OCI-LY3 (cell line): Measurements from ENCODE around the gene NSD1.

Source experiments
- H2AFZ ChIP-seq: fragments of 200-600, 300-600 bp; shearing (Covaris generic); 2 replicates; pipeline ENCODE4 v1.6.0; 2014; ENCODE audit warnings: antibody characterized with exemption, low read depth, low read length
- H3K27ac ChIP-seq: fragments of 200-600, 300-600 bp; sonication (generic); 2 replicates; pipeline ENCODE4 v1.5.1; 2014; ENCODE audit warnings: mild to moderate bottlenecking, low read length, moderate library complexity, mixed read lengths
- H3K27me3 ChIP-seq: fragments of 200-600, 300-600 bp; sonication (generic); 2 replicates; pipeline ENCODE4 v1.6.1; 2014; ENCODE audit warnings: low read depth, low read length, mixed read lengths
- H3K36me3 ChIP-seq: fragments of 200-600, 300-600 bp; sonication (generic); replicated peaks from 2 replicates; pipeline ENCODE3; 2014; ENCODE audit warnings: low read depth, low read length, mixed read lengths
- H3K4me1 ChIP-seq: fragments of 300-600, 200-600 bp; sonication (generic); 2 replicates; pipeline ENCODE4 v1.6.1; 2014; ENCODE audit warnings: low read length, mixed read lengths
- H3K4me2 ChIP-seq: fragments of 200-600, 300-600 bp; sonication (generic); 2 replicates; pipeline ENCODE4 v1.6.1; 2014; ENCODE audit warnings: low read length, mixed read lengths
- H3K4me3 ChIP-seq: fragments of 300-600, 200-600 bp; sonication (generic); 2 replicates; pipeline ENCODE4 v1.5.1; 2014; ENCODE audit warnings: antibody characterized with exemption, mild to moderate bottlenecking, low read length, moderate library complexity
- H3K79me2 ChIP-seq: fragments of 300-600, 200-600 bp; shearing (Covaris generic); 2 replicates; pipeline ENCODE4 v1.6.1; 2014; ENCODE audit warnings: mild to moderate bottlenecking, low read length, mixed read lengths
- H3K9ac ChIP-seq: fragments of 300-600, 200-600 bp; shearing (Covaris generic); 2 replicates; pipeline ENCODE4 v1.6.0; 2014; ENCODE audit warnings: mild to moderate bottlenecking, low read length, moderate library complexity
- H3K9me3 ChIP-seq: fragments of 200-600, 300-600 bp; shearing (Covaris generic); 2 replicates; pipeline ENCODE4 v1.6.1; 2014; ENCODE audit warnings: low read length, mixed read lengths; ENCODE audit not compliant: insufficient read depth
- H4K20me1 ChIP-seq: fragments of 200-600, 300-600 bp; sonication (generic); 2 replicates; pipeline ENCODE4 v1.6.1; 2016; ENCODE audit warnings: low read length, mixed read lengths; ENCODE audit not compliant: insufficient read depth
- EZH2phosphoT487 ChIP-seq: fragments of 200-600 bp; shearing (Covaris generic); IDR thresholded peaks from 2 replicates; pipeline ENCODE4 v1.6.1; 2018; ENCODE audit warnings: antibody characterized with exemption, mixed run types, low read depth
- TF ChIP-seq, protein P1 (sequence below): fragments of 200-600, 300-600 bp; sonication (generic); IDR thresholded peaks from 2 replicates; pipeline ENCODE4 v1.5.1; 2014; ENCODE audit warnings: antibody characterized with exemption, low read length, low read depth

The NSD1 gene

DNA sequence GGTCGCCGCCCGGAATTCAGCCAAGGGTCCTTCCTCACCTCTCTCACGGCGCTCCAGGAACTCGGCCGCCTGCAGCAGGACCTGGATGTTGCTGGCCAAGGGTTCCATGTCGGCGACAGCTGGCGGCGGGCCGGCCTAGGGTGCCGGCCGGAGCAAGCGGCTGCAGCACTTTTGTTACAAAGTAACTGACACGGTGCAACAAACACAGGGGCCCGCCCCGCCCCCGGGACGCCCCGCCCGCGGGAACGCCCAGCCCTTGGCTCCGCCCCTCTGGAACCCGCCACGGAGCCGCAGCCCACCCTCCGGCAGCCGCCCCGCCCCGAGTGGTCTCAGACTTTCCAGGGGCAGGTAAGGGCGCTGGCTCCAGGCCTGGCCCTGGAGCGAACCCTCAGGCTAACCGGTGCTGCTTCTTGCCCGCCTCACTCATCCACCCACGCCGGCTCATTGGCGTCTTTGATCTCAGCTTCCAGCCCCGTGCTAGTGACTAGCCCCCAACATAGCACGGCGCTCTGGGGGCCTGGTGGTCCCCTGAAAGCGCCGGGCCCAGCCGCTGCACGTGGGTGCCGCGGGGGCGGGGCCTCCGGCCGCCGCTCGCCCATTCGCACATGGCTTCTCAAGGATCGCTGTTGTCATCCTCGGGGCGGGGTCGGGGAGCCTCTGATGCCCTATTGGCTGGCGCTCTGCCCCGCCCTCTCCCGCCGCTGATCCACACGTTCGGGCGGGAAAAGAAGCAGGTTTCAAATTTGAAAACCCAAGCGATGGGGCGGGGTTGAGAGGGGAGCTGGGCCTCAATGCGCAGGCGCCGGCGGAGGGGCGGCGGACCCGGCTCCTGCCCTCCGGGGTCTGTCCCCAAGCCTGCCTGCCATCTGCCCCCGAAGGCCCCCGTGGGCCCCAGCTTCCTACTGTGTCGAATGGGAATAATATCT is 178.4 kb downstream of the NSD1 start, which contains the start of gene MXD3:
MXD3 (minus strand) TSS at position 176 of the 926 bp plus-strand sequence; CDS start at position 108, 68 bp downstream.
- Histone ChIP-seq H3K27ac (peak within 1 kb of the TSS; percentile 82), H3K9ac (peak within 1 kb of the TSS; percentile 90), H3K4me1 (peaks cover 19% of the 10 kb centered on the region), H3K27me3 (no peaks in the 10 kb centered on the region), H3K36me3 (peaks cover 14% of the 10 kb centered on the region), H3K4me2 (peak within 1 kb of the TSS; percentile 86), H3K9me3 (no peaks in the 10 kb centered on the region), H3K79me2 (no peaks in the 10 kb centered on the region), H4K20me1 (peaks cover 13% of the 10 kb centered on the region; the same call in 1 of the 2 replicates), H3K4me3 (peak within 1 kb of the TSS; percentile 86), H2AFZ (peak within 1 kb of the TSS; percentile 55; the same call in 1 of the 2 replicates)
- no peak for TF ChIP-seq EZH2phosphoT487
- TF ChIP-seq, protein P1, sequence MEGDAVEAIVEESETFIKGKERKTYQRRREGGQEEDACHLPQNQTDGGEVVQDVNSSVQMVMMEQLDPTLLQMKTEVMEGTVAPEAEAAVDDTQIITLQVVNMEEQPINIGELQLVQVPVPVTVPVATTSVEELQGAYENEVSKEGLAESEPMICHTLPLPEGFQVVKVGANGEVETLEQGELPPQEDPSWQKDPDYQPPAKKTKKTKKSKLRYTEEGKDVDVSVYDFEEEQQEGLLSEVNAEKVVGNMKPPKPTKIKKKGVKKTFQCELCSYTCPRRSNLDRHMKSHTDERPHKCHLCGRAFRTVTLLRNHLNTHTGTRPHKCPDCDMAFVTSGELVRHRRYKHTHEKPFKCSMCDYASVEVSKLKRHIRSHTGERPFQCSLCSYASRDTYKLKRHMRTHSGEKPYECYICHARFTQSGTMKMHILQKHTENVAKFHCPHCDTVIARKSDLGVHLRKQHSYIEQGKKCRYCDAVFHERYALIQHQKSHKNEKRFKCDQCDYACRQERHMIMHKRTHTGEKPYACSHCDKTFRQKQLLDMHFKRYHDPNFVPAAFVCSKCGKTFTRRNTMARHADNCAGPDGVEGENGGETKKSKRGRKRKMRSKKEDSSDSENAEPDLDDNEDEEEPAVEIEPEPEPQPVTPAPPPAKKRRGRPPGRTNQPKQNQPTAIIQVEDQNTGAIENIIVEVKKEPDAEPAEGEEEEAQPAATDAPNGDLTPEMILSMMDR = no peak

DNA sequence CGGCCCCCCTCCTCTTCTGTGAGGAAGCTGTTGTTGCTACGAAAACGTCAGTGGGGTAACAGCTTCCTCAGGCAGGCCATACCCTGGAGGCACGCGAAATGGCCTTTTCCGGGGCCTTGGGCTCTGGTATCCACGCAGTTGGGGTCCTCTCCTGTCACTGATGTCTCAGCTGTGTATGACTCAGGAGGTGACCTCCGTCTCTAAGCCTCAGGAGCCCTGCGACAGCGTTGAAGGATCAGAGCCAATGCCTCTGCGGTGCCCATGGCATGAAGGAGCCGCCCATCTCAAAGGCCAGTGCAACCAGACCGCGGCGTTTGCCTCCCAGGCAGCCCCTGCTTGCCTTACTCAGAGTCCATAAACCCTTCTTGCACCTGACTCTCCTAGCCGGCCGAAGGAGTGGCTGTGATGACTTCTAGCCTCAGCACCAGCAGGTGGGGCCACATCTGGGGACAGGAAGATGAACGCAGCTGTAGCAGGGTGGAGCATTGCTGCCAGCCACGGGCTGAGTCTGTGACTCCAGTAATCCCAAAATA is 179.1 kb downstream of the NSD1 start:
- peaks cover 16% of the 10 kb centered on the region; the same call in 1 of the 2 replicates for H3K4me1 ChIP-seq
- H4K20me1 ChIP-seq = peaks cover 11% of the 10 kb centered on the region; the same call in 1 of the 2 replicates
- H3K79me2 ChIP-seq = no peaks in the 10 kb centered on the region
- H3K27me3 ChIP-seq = no peaks in the 10 kb centered on the region
- H3K36me3 ChIP-seq = peaks cover 7% of the 10 kb centered on the region
- peak overlapping the region; percentile 86 for H3K4me2 ChIP-seq
- H3K9me3 ChIP-seq = no peaks in the 10 kb centered on the region
- peak overlapping the region; percentile 55; the same call in 1 of the 2 replicates for H2AFZ ChIP-seq
- TF ChIP-seq EZH2phosphoT487 = no peak
- TF ChIP-seq, protein P1 = peak; percentile 45
- H3K9ac ChIP-seq = peak overlapping the region; percentile 88
- H3K27ac ChIP-seq = peak overlapping the region; percentile 68
- H3K4me3 ChIP-seq = peak overlapping the region; percentile 86

DNA sequence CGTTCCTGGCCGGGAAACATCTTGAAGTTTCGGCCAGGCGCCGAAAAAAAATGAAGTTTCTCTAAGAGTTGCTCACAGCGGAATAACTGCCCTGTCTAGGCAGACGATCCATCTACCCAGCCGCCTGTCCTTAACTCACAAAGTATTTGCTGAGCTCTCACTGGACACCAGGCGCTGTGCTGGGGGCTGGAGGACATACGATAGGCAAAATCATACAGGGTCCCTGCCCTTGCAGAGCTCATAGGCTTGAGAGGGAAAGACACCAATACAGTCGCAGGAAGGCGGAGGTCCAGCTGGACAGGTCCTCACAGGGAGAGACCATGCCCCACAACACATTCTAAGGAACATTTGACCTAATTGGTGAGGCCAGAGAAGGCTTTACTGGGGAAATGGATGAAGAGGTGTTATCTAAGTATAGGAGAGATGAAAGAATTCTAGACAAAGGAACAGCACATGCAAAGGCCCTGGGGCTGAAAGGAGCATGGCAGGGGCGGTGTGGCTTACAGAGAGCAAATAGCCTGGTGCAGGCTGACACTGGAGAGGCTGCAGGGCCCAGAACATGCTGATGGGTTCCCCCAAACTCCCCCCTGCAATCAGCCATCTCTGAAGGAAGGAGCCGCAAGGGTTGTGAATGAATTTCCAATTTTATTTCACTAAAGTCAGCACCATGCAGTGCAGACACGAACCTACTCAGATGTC is 180.1 kb downstream of the NSD1 start:
- Histone ChIP-seq H3K4me2 (0 out of 2 replicates have a peak overlapping the region, but pooled peaks have one; percentile 86), H3K27ac (no peak overlapping the region), H3K36me3 (peaks cover 7% of the 10 kb centered on the region), H3K9me3 (no peaks in the 10 kb centered on the region), H3K4me3 (peak overlapping the region; percentile 86; the same call in 1 of the 2 replicates), H3K27me3 (no peaks in the 10 kb centered on the region), H3K9ac (no peak overlapping the region), H4K20me1 (peaks cover 15% of the 10 kb centered on the region; the same call in 1 of the 2 replicates), H3K79me2 (no peaks in the 10 kb centered on the region), H3K4me1 (peaks cover 18% of the 10 kb centered on the region; the same call in 1 of the 2 replicates), H2AFZ (no peak overlapping the region)
- no peak for TF ChIP-seq EZH2phosphoT487
- TF ChIP-seq, protein P1 = no peak
